Liver (tissue), 9 donors: ENCODE measurements around the gene MYO1F. TPM values are rescaled to one million over a fixed set of nuclear protein-coding genes. Genes with fewer than 3 reads are reported as not detected.

Experiments
- DNase-seq: peaks from one replicate; pipeline ENCODE4 v3.0.0-alpha.2; 2017; ENCODE audit warnings: low spot score
- H3K27ac ChIP-seq, 2 donors: one replicate each; pipeline ENCODE4 v1.7.0; 2013; ENCODE audit warnings: inconsistent platforms in 2 of 2, low read length in 2 of 2, control low read depth in 1 of 2, low read depth in 1 of 2, mild to moderate bottlenecking in 1 of 2
- H3K27me3 ChIP-seq, 4 donors: one replicate each; pipeline versions ENCODE4 v1.6.1 to v1.7.0; 2013; ENCODE audit warnings: low read length in 3 of 4, inconsistent platforms in 1 of 4, mild to moderate bottlenecking in 1 of 4, moderate library complexity in 1 of 4; ENCODE audit not compliant: control insufficient read depth in 4 of 4, insufficient read depth in 4 of 4
- H3K36me3 ChIP-seq, 4 donors: one replicate each; pipeline versions ENCODE4 v1.6.1 to v1.7.0; 2013; ENCODE audit warnings: low read length in 3 of 4, mild to moderate bottlenecking in 3 of 4, low read depth in 1 of 4, moderate library complexity in 1 of 4; ENCODE audit not compliant: control insufficient read depth in 4 of 4, insufficient read depth in 3 of 4
- H3K4me1 ChIP-seq, 4 donors: one replicate each; pipeline versions ENCODE4 v1.6.1 to v1.7.0; 2013; ENCODE audit warnings: low read length in 3 of 4, mild to moderate bottlenecking in 3 of 4, moderate library complexity in 1 of 4; ENCODE audit not compliant: control insufficient read depth in 4 of 4, insufficient read depth in 4 of 4
- H3K4me3 ChIP-seq, 3 donors: one replicate each; pipeline versions ENCODE4 v1.6.1 to v1.7.0; 2013; ENCODE audit warnings: low read length in 3 of 3, control low read depth in 1 of 3, low read depth in 1 of 3, mild to moderate bottlenecking in 1 of 3
- H3K9ac ChIP-seq, 2 donors: one replicate each; pipeline ENCODE4 v1.7.0; 2013; ENCODE audit warnings: low read length in 2 of 2, mild to moderate bottlenecking in 2 of 2, moderate library complexity in 2 of 2, control low read depth in 1 of 2, low read depth in 1 of 2
- H3K9me3 ChIP-seq, 4 donors: one replicate each; pipeline versions ENCODE4 v1.6.1 to v1.7.0; 2013; ENCODE audit warnings: low read length in 3 of 4; ENCODE audit not compliant: control insufficient read depth in 4 of 4
- CTCF ChIP-seq: fragments of 150-350 bp; IDR thresholded peaks from 2 replicates; pipeline ENCODE4 v1.5.1; 2017; ENCODE audit warnings: improper control_type of control experiment, low read depth, low read length; ENCODE audit not compliant: missing input control
- FOXA1 ChIP-seq: IDR thresholded peaks from 2 replicates; pipeline ENCODE4 v1.6.1; 2016; ENCODE audit warnings: antibody characterized with exemption
- FOXA2 ChIP-seq: IDR thresholded peaks from 2 replicates; pipeline ENCODE4 v1.6.1; 2016; ENCODE audit warnings: antibody characterized with exemption
- GABPA ChIP-seq, 2 donors: IDR thresholded peaks in 1 of 2; conservative IDR thresholded peaks in 1 of 2; 2 replicates each; pipeline ENCODE4 v1.6.1; 2016; ENCODE audit warnings: antibody characterized with exemption in 2 of 2, mild to moderate bottlenecking in 1 of 2, moderate library complexity in 1 of 2
- HNF4A ChIP-seq, 2 donors: conservative IDR thresholded peaks; 2 replicates each; pipeline ENCODE4 v1.6.1; 2016; ENCODE audit warnings: antibody characterized with exemption in 2 of 2, mild to moderate bottlenecking in 2 of 2
- HNF4G ChIP-seq: IDR thresholded peaks from 2 replicates; pipeline ENCODE4 v1.6.1; 2016; ENCODE audit warnings: antibody characterized with exemption
- JUND ChIP-seq, 2 donors: IDR thresholded peaks; 2 replicates each; pipeline ENCODE4 v1.6.1; 2016; ENCODE audit warnings: antibody characterized with exemption in 2 of 2
- MAX ChIP-seq: IDR thresholded peaks from 2 replicates; pipeline ENCODE4 v1.6.1; 2016; ENCODE audit warnings: antibody characterized with exemption
- NR2F2 ChIP-seq: IDR thresholded peaks from 2 replicates; pipeline ENCODE4 v1.6.1; 2016; ENCODE audit warnings: antibody characterized with exemption
- RAD21 ChIP-seq, 2 donors: IDR thresholded peaks; 2 replicates each; pipeline ENCODE4 v1.6.1; 2016; ENCODE audit warnings: antibody characterized with exemption in 2 of 2, mild to moderate bottlenecking in 2 of 2
- REST ChIP-seq: IDR thresholded peaks from 2 replicates; pipeline ENCODE4 v1.6.1; 2016; ENCODE audit warnings: antibody characterized with exemption, mild to moderate bottlenecking
- RXRA ChIP-seq, 2 donors: IDR thresholded peaks; 2 replicates each; pipeline ENCODE4 v1.6.1; 2017 to 2018; ENCODE audit warnings: antibody characterized with exemption in 2 of 2, mild to moderate bottlenecking in 1 of 2
- SP1 ChIP-seq: IDR thresholded peaks from 2 replicates; pipeline ENCODE4 v1.6.1; 2018; ENCODE audit warnings: antibody characterized with exemption, mild to moderate bottlenecking
- TAF1 ChIP-seq: conservative IDR thresholded peaks from 2 replicates; pipeline ENCODE4 v1.6.1; 2016; ENCODE audit warnings: antibody characterized with exemption, mild to moderate bottlenecking
- YY1 ChIP-seq: IDR thresholded peaks from 2 replicates; pipeline ENCODE4 v1.6.1; 2016; ENCODE audit warnings: antibody characterized with exemption, mild to moderate bottlenecking
- ZBTB33 ChIP-seq: IDR thresholded peaks from 2 replicates; pipeline ENCODE4 v1.6.1; 2016; ENCODE audit warnings: antibody characterized with exemption
- WGBS: extraction: QIAGEN DNeasy Blood & Tissue Kit; methylation state at CpG from one replicate; pipeline ENCODE4 v1.1.7; 2013; 5-methylcytosine and 5-hydroxymethylcytosine counted together
- polyA plus RNA-seq, 2 donors: library from polyadenylated mRNA; stranded (reverse) in 1 of 2; unstranded in 1 of 2; fragments of 200-250 nt in 1 of 2; fragments of >200 nt in 1 of 2; fragmentation: Nextera tagmentation in 1 of 2; extraction: Ambion mirVana in 1 of 2; gene quantifications; one replicate each; pipeline versions ENCODE4 v1.2.1 to v1.2.3, GENCODE V29; 2013 to 2015
- total RNA-seq, 2 donors: library from RNA; depleted of rRNA; stranded (reverse); fragments of >200 nt; gene quantifications; one replicate each; pipeline ENCODE4 v1.2.3, GENCODE V29; 2014
- donor health status: healthy.
- donor health status: healthy.
- donor health status: healthy.
- donor health status: healthy.
- donor health status: healthy.

Gene MYO1F
- total and polyA plus RNA-seq, 4 donors = 6.1 to 20.4 (median 12.0) TPM

GRCh38 chr19:8489561-8490394, 87.5 kb downstream of the MYO1F start:
- Histone ChIP-seq H3K9ac (no peak overlapping the region), H3K36me3 (peaks cover 13 to 43% (median 33%) of the 10 kb centered on the region in 4 donors), H3K27ac (no peak overlapping the region), H3K4me1 (no peaks in the 10 kb centered on the region), H3K27me3 (no peaks in the 10 kb centered on the region), H3K4me3 (no peak overlapping the region), H3K9me3 (no peaks in the 10 kb centered on the region)
- DNase-seq = no peak
- WGBS = 90% methylated on average over 25 of the region's 25 CpGs
- TF ChIP-seq FOXA1 = no peak
- no peak for TF ChIP-seq RXRA (IDR thresholded peaks at IDR 0.05)
- TF ChIP-seq RAD21 (IDR thresholded peaks at IDR 0.05) = no peak
- no peak for TF ChIP-seq MAX
- no peak for TF ChIP-seq REST
- TF ChIP-seq CTCF = no peak
- no peak for TF ChIP-seq NR2F2
- TF ChIP-seq HNF4A (conservative IDR thresholded peaks at IDR 0.05) = no peak
- no peak for TF ChIP-seq SP1
- TF ChIP-seq FOXA2 = no peak
- no peak for TF ChIP-seq TAF1
- TF ChIP-seq YY1 = no peak
- TF ChIP-seq ZBTB33 = no peak
- no peak for TF ChIP-seq JUND (IDR thresholded peaks at IDR 0.05)

GRCh38 chr19:8488365-8488764, 88.9 kb downstream of the MYO1F start:
- Histone ChIP-seq H3K4me3 (no peak overlapping the region), H3K9ac (no peak overlapping the region), H3K36me3 (peaks cover 13 to 58% (median 42%) of the 10 kb centered on the region in 4 donors), H3K4me1 (no peaks in the 10 kb centered on the region), H3K27ac (peak overlapping the region; percentile 39 to 78), H3K27me3 (no peaks in the 10 kb centered on the region), H3K9me3 (no peaks in the 10 kb centered on the region)
- TF ChIP-seq TAF1 (no peak), REST (no peak), RXRA (IDR thresholded peaks at IDR 0.05) (no peak), ZBTB33 (no peak), NR2F2 (no peak), HNF4G (no peak), RAD21 (IDR thresholded peaks at IDR 0.05) (no peak), MAX (no peak), JUND (IDR thresholded peaks at IDR 0.05) (no peak), GABPA (IDR thresholded peaks at IDR 0.05 in 1 of 2, conservative IDR thresholded peaks at IDR 0.05 in 1 of 2) (no peak), FOXA1 (no peak), SP1 (no peak)
- WGBS = 83% methylated on average over 15 of the region's 15 CpGs
- no peak for DNase-seq
